Measurements from ENCODE around the gene OR5D14. TPM values are rescaled to one million over a fixed set of nuclear protein-coding genes. Genes with fewer than 3 reads are reported as not detected.

OR5D14 gene
- total RNA-seq, 1 donor: not detected

DNA sequence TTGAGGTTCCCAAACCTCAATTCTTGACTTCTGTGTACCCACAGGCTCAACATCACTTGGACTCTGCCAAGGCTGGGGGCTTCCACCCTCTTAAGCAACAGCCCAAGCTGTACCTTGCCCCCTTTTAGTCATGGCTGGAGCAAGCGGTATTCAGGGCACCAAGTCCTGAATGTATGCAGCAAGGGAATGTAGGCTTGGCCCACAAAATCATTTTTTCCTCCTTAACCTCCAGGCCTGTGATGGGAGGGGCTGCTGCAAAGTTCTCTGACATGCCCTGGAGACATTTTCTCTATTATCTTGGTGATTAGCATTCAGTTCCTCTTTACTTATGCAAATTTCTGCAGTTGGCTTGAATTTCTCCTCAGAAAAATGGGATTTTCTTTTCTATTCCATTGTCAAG, 10.9 kb downstream of the OR5D14 start:
- DNase-seq (ENCODE audit: insufficient read length, low spot score, missing footprints): no peak
- Histone ChIP-seq H3K79me2 (ENCODE audit: insufficient read depth, low read length) (no peaks in the 10 kb centered on the region), H3K9me3 (ENCODE audit: low read depth, low read length) (no peaks in the 10 kb centered on the region), H3K36me3 (ENCODE audit: insufficient read depth, low read length) (no peaks in the 10 kb centered on the region), H2AFZ (ENCODE audit: low read length) (no peak overlapping the region), H3K4me1 (ENCODE audit: insufficient read depth, low read length) (no peaks in the 10 kb centered on the region), H3K27ac (ENCODE audit: low read depth, low read length) (no peak overlapping the region), H3K27me3 (ENCODE audit: insufficient read depth, low read length) (no peaks in the 10 kb centered on the region), H3K4me2 (ENCODE audit: insufficient read depth, low read length) (no peak overlapping the region), H4K20me1 (ENCODE audit: insufficient read depth, low read length) (no peaks in the 10 kb centered on the region), H3K4me3 (ENCODE audit: insufficient read depth, low read length) (no peak overlapping the region)
- TF ChIP-seq, protein P1, sequence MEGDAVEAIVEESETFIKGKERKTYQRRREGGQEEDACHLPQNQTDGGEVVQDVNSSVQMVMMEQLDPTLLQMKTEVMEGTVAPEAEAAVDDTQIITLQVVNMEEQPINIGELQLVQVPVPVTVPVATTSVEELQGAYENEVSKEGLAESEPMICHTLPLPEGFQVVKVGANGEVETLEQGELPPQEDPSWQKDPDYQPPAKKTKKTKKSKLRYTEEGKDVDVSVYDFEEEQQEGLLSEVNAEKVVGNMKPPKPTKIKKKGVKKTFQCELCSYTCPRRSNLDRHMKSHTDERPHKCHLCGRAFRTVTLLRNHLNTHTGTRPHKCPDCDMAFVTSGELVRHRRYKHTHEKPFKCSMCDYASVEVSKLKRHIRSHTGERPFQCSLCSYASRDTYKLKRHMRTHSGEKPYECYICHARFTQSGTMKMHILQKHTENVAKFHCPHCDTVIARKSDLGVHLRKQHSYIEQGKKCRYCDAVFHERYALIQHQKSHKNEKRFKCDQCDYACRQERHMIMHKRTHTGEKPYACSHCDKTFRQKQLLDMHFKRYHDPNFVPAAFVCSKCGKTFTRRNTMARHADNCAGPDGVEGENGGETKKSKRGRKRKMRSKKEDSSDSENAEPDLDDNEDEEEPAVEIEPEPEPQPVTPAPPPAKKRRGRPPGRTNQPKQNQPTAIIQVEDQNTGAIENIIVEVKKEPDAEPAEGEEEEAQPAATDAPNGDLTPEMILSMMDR (IDR thresholded peaks at IDR 0.05; ENCODE audit: extremely low read depth, low read depth, low read length): no peak

DNA sequence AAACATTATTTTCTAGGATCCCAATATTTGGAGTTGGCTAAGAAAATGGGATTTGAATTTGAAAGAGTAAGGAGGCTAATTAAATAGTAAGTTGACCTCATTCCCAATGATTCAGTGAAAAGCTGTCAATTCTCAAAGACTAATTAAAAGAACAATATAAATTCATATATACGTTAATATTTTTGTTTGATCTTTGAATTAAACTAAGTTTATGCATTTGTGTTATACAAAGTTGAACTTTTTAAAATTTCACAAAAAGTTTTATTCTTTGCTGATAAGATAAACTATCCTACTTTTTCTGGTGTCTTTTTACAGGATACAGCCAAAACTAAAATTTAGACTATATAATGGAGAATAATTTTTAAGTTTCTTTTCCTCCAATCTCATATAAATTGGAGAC, 15.7 kb downstream of the OR5D14 start, which contains the start of gene OR5L1:
TSS of gene OR5L1 (plus strand) at position 301 of the 400 bp plus-strand sequence. CDS start 100 bp downstream, outside the sequence.
- Histone ChIP-seq H3K4me2 (ENCODE audit: insufficient read depth, low read length) (no peak within 1 kb of the TSS), H4K20me1 (ENCODE audit: insufficient read depth, low read length) (no peaks in the 10 kb centered on the region), H3K4me3 (ENCODE audit: insufficient read depth, low read length) (no peak within 1 kb of the TSS), H3K36me3 (ENCODE audit: insufficient read depth, low read length) (no peaks in the 10 kb centered on the region), H3K9me3 (ENCODE audit: low read depth, low read length) (no peaks in the 10 kb centered on the region), H2AFZ (ENCODE audit: low read length) (no peak within 1 kb of the TSS), H3K27ac (ENCODE audit: low read depth, low read length) (no peak within 1 kb of the TSS), H3K27me3 (ENCODE audit: insufficient read depth, low read length) (no peaks in the 10 kb centered on the region), H3K79me2 (ENCODE audit: insufficient read depth, low read length) (no peaks in the 10 kb centered on the region), H3K4me1 (ENCODE audit: insufficient read depth, low read length) (no peaks in the 10 kb centered on the region)
- DNase-seq (ENCODE audit: insufficient read length, low spot score, missing footprints): no peak
- TF ChIP-seq, protein P1 (IDR thresholded peaks at IDR 0.05; ENCODE audit: extremely low read depth, low read depth, low read length): no peak

DNA sequence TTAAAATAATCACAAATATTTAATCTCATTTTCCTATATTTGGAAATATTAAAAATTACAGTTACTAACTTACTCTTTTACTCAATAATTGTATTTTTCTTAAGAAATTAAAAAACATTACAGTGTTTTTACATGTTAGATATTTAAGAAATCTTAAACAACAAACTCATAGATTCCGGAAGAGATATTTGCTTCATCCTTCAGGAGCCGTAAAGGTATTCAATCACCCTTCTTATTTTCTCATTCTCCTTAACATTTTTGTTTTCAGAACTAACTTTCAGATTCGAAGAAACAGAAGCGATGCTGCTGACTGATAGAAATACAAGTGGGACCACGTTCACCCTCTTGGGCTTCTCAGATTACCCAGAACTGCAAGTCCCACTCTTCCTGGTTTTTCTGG, 24.0 kb downstream of the OR5D14 start, which contains the start of gene OR5D18:
TSS of gene OR5D18 (plus strand) at position 301 of the 400 bp plus-strand sequence. CDS start at position 301, 0 bp downstream.
- TF ChIP-seq, protein P1 (IDR thresholded peaks at IDR 0.05; ENCODE audit: extremely low read depth, low read depth, low read length): no peak
- DNase-seq (ENCODE audit: insufficient read length, low spot score, missing footprints): no peak
- Histone ChIP-seq H3K27me3 (ENCODE audit: insufficient read depth, low read length) (no peaks in the 10 kb centered on the region), H3K36me3 (ENCODE audit: insufficient read depth, low read length) (no peaks in the 10 kb centered on the region), H3K79me2 (ENCODE audit: insufficient read depth, low read length) (no peaks in the 10 kb centered on the region), H4K20me1 (ENCODE audit: insufficient read depth, low read length) (no peaks in the 10 kb centered on the region), H2AFZ (ENCODE audit: low read length) (no peak within 1 kb of the TSS), H3K9me3 (ENCODE audit: low read depth, low read length) (peaks cover 4% of the 10 kb centered on the region), H3K4me3 (ENCODE audit: insufficient read depth, low read length) (no peak within 1 kb of the TSS), H3K4me1 (ENCODE audit: insufficient read depth, low read length) (no peaks in the 10 kb centered on the region), H3K4me2 (ENCODE audit: insufficient read depth, low read length) (no peak within 1 kb of the TSS), H3K27ac (ENCODE audit: low read depth, low read length) (no peak within 1 kb of the TSS)

DNA sequence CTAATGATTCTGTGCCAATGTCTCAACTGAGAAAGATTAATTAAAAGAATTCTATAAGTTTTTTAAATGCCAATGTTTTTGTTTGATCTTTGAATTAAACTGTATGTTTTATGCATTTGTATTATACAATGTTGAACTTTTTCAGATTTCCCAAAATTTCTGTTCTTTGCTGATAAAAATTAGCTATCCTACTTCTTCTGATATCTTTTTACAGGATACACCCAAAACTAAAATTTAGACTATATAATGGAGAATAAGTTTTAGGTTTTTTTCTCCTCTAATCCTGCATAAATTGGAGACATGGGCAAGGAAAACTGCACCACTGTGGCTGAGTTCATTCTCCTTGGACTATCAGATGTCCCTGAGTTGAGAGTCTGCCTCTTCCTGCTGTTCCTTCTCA, 31.6 kb downstream of the OR5D14 start, which contains the start of gene OR5L2:
TSS of gene OR5L2 (plus strand) at position 301 of the 400 bp plus-strand sequence. CDS start at position 301, 0 bp downstream.
- H4K20me1 ChIP-seq (ENCODE audit: insufficient read depth, low read length): no peaks in the 10 kb centered on the region
- H3K27me3 ChIP-seq (ENCODE audit: insufficient read depth, low read length): no peaks in the 10 kb centered on the region
- H3K9me3 ChIP-seq (ENCODE audit: low read depth, low read length): no peaks in the 10 kb centered on the region
- H3K4me1 ChIP-seq (ENCODE audit: insufficient read depth, low read length): no peaks in the 10 kb centered on the region
- no peak within 1 kb of the TSS for H3K4me2 ChIP-seq (ENCODE audit: insufficient read depth, low read length)
- no peaks in the 10 kb centered on the region for H3K36me3 ChIP-seq (ENCODE audit: insufficient read depth, low read length)
- no peak within 1 kb of the TSS for H2AFZ ChIP-seq (ENCODE audit: low read length)
- no peaks in the 10 kb centered on the region for H3K79me2 ChIP-seq (ENCODE audit: insufficient read depth, low read length)
- no peak within 1 kb of the TSS for H3K4me3 ChIP-seq (ENCODE audit: insufficient read depth, low read length)
- TF ChIP-seq, protein P1 (IDR thresholded peaks at IDR 0.05; ENCODE audit: extremely low read depth, low read depth, low read length): no peak
- DNase-seq (ENCODE audit: insufficient read length, low spot score, missing footprints): no peak
- no peak within 1 kb of the TSS for H3K27ac ChIP-seq (ENCODE audit: low read depth, low read length)

Measured in osteoblast (primary cell).